HepG2 (cell line): ENCODE results near the gene GON4L. TPM values are rescaled to one million over a fixed set of nuclear protein-coding genes. Genes with fewer than 3 reads are reported as not detected.

ENCODE experiments used
- ELF3 ChIP-seq: IDR thresholded peaks from 2 replicates; pipeline ENCODE4 v1.6.1; 2016; ENCODE audit warnings: missing genetic modification reagents, missing compliant biosample characterization
- GZF1 ChIP-seq: sonication (generic); formaldehyde crosslinking; IDR thresholded peaks from 2 replicates; pipeline ENCODE4 v1.5.1; 2020; ENCODE audit warnings: mild to moderate bottlenecking, missing genetic modification reagents
- MIER2 ChIP-seq: IDR thresholded peaks from 2 replicates; pipeline ENCODE4 v1.6.1; 2016; ENCODE audit warnings: missing biosample characterization, missing genetic modification reagents
- SMAD3 ChIP-seq: sonication (generic); formaldehyde crosslinking; IDR thresholded peaks from 2 replicates; pipeline ENCODE4 v1.4.0; 2020; ENCODE audit warnings: missing genetic modification reagents
- SP4 ChIP-seq: sonication (generic); formaldehyde crosslinking; IDR thresholded peaks from 2 replicates; pipeline ENCODE4 v1.8.1; 2023; ENCODE audit warnings: mild to moderate bottlenecking, missing genetic modification reagents
- ZBTB38 ChIP-seq: sonication (generic); formaldehyde crosslinking; IDR thresholded peaks from 2 replicates; pipeline ENCODE4 v1.5.1; 2020; ENCODE audit warnings: mild to moderate bottlenecking, missing genetic modification reagents
- polyA plus RNA-seq, 8 experiments: library from polyadenylated mRNA; depleted of rRNA in 3 of 8; stranded (reverse) in 7 of 8; unstranded in 1 of 8; fragments of >200 nt; fragmentation: Illumina TruSeq in 4 of 8; extraction: Trizol in 4 of 8; gene quantifications; 2 replicates each; pipeline versions ENCODE4 v1.2.1 to v1.2.3, GENCODE V29; 2011 to 2016; ENCODE audit warnings: low read depth in 4 of 8, missing spikeins in 1 of 8, mixed read lengths in 1 of 8; ENCODE audit not compliant: insufficient read depth in 1 of 8
- total RNA-seq, 5 experiments: library from RNA; depleted of rRNA; stranded (reverse); fragments of >200 nt; fragmentation: Illumina TruSeq; extraction: Trizol; gene quantifications; 2 replicates each; pipeline ENCODE4 v1.2.3, GENCODE V29; 2016; ENCODE audit warnings: low read depth in 1 of 5
- TF ChIP-seq, protein P1 (sequence below): sonication (generic); formaldehyde crosslinking; IDR thresholded peaks from 2 replicates; pipeline ENCODE4 v1.5.0; 2020; ENCODE audit warnings: mild to moderate bottlenecking, missing genetic modification reagents, borderline replicate concordance

GON4L gene
- total and polyA plus RNA-seq, 2 of the 13 experiments (the other 11 are each of a cell fraction or from before 2014, with no cell fraction given): 14.6 to 19.6 TPM

DNA sequence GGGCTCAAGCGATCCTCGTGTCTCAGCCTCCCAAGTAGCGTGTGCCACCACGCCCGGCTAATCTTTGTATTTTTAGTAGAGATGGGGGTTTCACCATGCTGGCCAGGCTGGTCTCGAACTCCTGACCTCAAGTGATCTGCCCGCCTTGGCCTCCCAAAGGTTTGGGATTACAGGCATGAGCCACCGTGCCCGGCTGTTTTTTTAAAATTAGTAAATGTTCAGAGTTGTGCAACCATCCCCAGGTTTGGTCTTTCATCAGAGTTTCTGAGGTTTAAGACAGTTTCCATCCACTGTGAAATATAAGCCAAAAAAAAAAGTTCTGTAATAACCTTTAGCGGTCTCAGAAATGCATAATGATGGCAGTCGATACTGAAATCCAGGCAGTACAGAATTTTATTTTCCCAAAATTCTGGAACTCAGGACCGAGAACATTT is 1.8 kb upstream of the GON4L start (continued):
- TF ChIP-seq, protein P1, sequence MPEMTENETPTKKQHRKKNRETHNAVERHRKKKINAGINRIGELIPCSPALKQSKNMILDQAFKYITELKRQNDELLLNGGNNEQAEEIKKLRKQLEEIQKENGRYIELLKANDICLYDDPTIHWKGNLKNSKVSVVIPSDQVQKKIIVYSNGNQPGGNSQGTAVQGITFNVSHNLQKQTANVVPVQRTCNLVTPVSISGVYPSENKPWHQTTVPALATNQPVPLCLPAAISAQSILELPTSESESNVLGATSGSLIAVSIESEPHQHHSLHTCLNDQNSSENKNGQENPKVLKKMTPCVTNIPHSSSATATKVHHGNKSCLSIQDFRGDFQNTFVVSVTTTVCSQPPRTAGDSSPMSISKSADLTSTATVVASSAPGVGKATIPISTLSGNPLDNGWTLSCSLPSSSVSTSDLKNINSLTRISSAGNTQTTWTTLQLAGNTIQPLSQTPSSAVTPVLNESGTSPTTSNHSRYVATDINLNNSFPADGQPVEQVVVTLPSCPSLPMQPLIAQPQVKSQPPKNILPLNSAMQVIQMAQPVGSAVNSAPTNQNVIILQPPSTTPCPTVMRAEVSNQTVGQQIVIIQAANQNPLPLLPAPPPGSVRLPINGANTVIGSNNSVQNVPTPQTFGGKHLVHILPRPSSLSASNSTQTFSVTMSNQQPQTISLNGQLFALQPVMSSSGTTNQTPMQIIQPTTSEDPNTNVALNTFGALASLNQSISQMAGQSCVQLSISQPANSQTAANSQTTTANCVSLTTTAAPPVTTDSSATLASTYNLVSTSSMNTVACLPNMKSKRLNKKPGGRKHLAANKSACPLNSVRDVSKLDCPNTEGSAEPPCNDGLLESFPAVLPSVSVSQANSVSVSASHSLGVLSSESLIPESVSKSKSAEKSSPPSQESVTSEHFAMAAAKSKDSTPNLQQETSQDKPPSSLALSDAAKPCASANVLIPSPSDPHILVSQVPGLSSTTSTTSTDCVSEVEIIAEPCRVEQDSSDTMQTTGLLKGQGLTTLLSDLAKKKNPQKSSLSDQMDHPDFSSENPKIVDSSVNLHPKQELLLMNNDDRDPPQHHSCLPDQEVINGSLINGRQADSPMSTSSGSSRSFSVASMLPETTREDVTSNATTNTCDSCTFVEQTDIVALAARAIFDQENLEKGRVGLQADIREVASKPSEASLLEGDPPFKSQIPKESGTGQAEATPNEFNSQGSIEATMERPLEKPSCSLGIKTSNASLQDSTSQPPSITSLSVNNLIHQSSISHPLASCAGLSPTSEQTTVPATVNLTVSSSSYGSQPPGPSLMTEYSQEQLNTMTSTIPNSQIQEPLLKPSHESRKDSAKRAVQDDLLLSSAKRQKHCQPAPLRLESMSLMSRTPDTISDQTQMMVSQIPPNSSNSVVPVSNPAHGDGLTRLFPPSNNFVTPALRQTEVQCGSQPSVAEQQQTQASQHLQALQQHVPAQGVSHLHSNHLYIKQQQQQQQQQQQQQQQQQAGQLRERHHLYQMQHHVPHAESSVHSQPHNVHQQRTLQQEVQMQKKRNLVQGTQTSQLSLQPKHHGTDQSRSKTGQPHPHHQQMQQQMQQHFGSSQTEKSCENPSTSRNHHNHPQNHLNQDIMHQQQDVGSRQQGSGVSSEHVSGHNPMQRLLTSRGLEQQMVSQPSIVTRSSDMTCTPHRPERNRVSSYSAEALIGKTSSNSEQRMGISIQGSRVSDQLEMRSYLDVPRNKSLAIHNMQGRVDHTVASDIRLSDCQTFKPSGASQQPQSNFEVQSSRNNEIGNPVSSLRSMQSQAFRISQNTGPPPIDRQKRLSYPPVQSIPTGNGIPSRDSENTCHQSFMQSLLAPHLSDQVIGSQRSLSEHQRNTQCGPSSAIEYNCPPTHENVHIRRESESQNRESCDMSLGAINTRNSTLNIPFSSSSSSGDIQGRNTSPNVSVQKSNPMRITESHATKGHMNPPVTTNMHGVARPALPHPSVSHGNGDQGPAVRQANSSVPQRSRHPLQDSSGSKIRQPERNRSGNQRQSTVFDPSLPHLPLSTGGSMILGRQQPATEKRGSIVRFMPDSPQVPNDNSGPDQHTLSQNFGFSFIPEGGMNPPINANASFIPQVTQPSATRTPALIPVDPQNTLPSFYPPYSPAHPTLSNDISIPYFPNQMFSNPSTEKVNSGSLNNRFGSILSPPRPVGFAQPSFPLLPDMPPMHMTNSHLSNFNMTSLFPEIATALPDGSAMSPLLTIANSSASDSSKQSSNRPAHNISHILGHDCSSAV (CRISPR knock-in tag): no peak
- TF ChIP-seq ZBTB38 (no peak), MIER2 (CRISPR knock-in tag) (no peak), GZF1 (CRISPR knock-in tag) (no peak), SMAD3 (CRISPR knock-in tag) (no peak), SP4 (CRISPR knock-in tag) (no peak), ELF3 (CRISPR knock-in tag) (no peak)
